ENCODE data around the gene DPF3. TPM values are rescaled to one million over a fixed set of nuclear protein-coding genes. Genes with fewer than 3 reads are reported as not detected.

Gene DPF3
- total RNA-seq, 2 experiments from 2014 or later = 3.8 to 4.1 TPM

Other genes starting within 250 kb of the DPF3 start
- gene DCAF4, start 32.4 kb upstream of the DPF3 start, total RNA-seq = 10 to 100 TPM; 18.3 to 24.6 TPM
- gene ZFYVE1, start 133.0 kb upstream of the DPF3 start, total RNA-seq = 10 to 100 TPM; 15.2 to 15.5 TPM
- gene RBM25, start 164.4 kb upstream of the DPF3 start, total RNA-seq = 100 to 1,000 TPM; 111 to 116 TPM
- 10 to 100 TPM; 38.5 to 43.0 TPM for gene PSEN1, start 242.4 kb upstream of the DPF3 start, total RNA-seq

All from activated naive CD8-positive, alpha-beta T cell treated with anti-CD3 and anti-CD28 coated beads, Interleukin-2, amount 10 ng/mL, durations not matched to agents 7 days and 5 days (primary cell).